HEK293 (cell line): ENCODE results near the gene ZNF343.

Experiments
- CTCF ChIP-seq: fragments of 450-650 bp; formaldehyde crosslinking; IDR thresholded peaks from 2 replicates; pipeline ENCODE4 v1.5.1; 2016; ENCODE audit warnings: missing biosample characterization, missing genetic modification characterization
- TCF7L2 ChIP-seq: IDR thresholded peaks from 2 replicates; pipeline ENCODE4 v1.6.1; 2011; ENCODE audit warnings: low read depth, mild to moderate bottlenecking, inconsistent platforms, low read length, moderate library complexity, borderline replicate concordance
- WT1 ChIP-seq: fragments of 450-650 bp; formaldehyde crosslinking; IDR thresholded peaks from 2 replicates; pipeline ENCODE4 v1.5.1; 2016; ENCODE audit warnings: missing biosample characterization, missing genetic modification characterization
- YY1 ChIP-seq: fragments of 450-650 bp; formaldehyde crosslinking; IDR thresholded peaks from 2 replicates; pipeline ENCODE4 v1.5.1; 2018; ENCODE audit warnings: missing biosample characterization, missing genetic modification characterization
- ZBTB7A ChIP-seq: fragments of 450-650 bp; formaldehyde crosslinking; IDR thresholded peaks from 2 replicates; pipeline ENCODE4 v1.5.1; 2016; ENCODE audit warnings: low read depth, missing biosample characterization, missing genetic modification characterization
- ZNF121 ChIP-seq: fragments of 450-650 bp; formaldehyde crosslinking; IDR thresholded peaks from 2 replicates; pipeline ENCODE4 v1.5.1; 2016; ENCODE audit warnings: missing biosample characterization, missing genetic modification characterization
- ZNF174 ChIP-seq: fragments of 450-650 bp; formaldehyde crosslinking; IDR thresholded peaks from 2 replicates; pipeline ENCODE4 v1.5.0; 2017; ENCODE audit warnings: missing biosample characterization, mild to moderate bottlenecking, missing genetic modification characterization
- ZNF202 ChIP-seq: fragments of 450-650 bp; formaldehyde crosslinking; IDR thresholded peaks from 2 replicates; pipeline ENCODE4 v1.5.1; 2016; ENCODE audit warnings: missing biosample characterization, missing genetic modification characterization, borderline replicate concordance
- ZNF266 ChIP-seq: fragments of 450-650 bp; formaldehyde crosslinking; IDR thresholded peaks from 2 replicates; pipeline ENCODE4 v1.5.1; 2016; ENCODE audit warnings: missing biosample characterization, missing genetic modification characterization, low read depth
- ZNF292 ChIP-seq: fragments of 450-650 bp; formaldehyde crosslinking; IDR thresholded peaks from 2 replicates; pipeline ENCODE4 v1.5.1; 2016; ENCODE audit warnings: low read depth, missing biosample characterization, missing genetic modification characterization, borderline replicate concordance
- TF ChIP-seq, protein P1 (sequence below): sonication (generic); formaldehyde crosslinking; IDR thresholded peaks from 2 replicates; pipeline ENCODE4 v1.8.1; 2022; ENCODE audit warnings: mild to moderate bottlenecking, moderate library complexity, missing genetic modification reagents

GRCh38 chr20:2458919-2459499 lies 49.7 kb downstream of the ZNF343 start:
- TF ChIP-seq CTCF (tag by site-specific recombination) (no peak), ZNF174 (tag by site-specific recombination) (no peak), YY1 (no peak), ZNF292 (no peak), ZBTB7A (tag by site-specific recombination) (no peak), ZNF202 (tag by site-specific recombination) (no peak), ZNF121 (tag by site-specific recombination) (no peak), WT1 (tag by site-specific recombination) (no peak), ZNF266 (tag by site-specific recombination) (no peak), TCF7L2 (no peak)
- TF ChIP-seq, protein P1, sequence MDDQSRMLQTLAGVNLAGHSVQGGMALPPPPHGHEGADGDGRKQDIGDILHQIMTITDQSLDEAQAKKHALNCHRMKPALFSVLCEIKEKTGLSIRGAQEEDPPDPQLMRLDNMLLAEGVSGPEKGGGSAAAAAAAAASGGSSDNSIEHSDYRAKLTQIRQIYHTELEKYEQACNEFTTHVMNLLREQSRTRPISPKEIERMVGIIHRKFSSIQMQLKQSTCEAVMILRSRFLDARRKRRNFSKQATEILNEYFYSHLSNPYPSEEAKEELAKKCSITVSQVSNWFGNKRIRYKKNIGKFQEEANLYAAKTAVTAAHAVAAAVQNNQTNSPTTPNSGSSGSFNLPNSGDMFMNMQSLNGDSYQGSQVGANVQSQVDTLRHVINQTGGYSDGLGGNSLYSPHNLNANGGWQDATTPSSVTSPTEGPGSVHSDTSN (CRISPR knock-in tag), result no peak
